ENCODE measurements around the gene WAPL.
A peak's percentile ranks its signal among the peaks of the same experiment; 100 is the strongest.
"Not testable (repeated sequence)": the region's sequence is repeated elsewhere in the genome, so short reads cannot be mapped to it uniquely, and the experiment has no call there.

The WAPL gene, protein sequence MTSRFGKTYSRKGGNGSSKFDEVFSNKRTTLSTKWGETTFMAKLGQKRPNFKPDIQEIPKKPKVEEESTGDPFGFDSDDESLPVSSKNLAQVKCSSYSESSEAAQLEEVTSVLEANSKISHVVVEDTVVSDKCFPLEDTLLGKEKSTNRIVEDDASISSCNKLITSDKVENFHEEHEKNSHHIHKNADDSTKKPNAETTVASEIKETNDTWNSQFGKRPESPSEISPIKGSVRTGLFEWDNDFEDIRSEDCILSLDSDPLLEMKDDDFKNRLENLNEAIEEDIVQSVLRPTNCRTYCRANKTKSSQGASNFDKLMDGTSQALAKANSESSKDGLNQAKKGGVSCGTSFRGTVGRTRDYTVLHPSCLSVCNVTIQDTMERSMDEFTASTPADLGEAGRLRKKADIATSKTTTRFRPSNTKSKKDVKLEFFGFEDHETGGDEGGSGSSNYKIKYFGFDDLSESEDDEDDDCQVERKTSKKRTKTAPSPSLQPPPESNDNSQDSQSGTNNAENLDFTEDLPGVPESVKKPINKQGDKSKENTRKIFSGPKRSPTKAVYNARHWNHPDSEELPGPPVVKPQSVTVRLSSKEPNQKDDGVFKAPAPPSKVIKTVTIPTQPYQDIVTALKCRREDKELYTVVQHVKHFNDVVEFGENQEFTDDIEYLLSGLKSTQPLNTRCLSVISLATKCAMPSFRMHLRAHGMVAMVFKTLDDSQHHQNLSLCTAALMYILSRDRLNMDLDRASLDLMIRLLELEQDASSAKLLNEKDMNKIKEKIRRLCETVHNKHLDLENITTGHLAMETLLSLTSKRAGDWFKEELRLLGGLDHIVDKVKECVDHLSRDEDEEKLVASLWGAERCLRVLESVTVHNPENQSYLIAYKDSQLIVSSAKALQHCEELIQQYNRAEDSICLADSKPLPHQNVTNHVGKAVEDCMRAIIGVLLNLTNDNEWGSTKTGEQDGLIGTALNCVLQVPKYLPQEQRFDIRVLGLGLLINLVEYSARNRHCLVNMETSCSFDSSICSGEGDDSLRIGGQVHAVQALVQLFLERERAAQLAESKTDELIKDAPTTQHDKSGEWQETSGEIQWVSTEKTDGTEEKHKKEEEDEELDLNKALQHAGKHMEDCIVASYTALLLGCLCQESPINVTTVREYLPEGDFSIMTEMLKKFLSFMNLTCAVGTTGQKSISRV (N-terminal part only)

DNA sequence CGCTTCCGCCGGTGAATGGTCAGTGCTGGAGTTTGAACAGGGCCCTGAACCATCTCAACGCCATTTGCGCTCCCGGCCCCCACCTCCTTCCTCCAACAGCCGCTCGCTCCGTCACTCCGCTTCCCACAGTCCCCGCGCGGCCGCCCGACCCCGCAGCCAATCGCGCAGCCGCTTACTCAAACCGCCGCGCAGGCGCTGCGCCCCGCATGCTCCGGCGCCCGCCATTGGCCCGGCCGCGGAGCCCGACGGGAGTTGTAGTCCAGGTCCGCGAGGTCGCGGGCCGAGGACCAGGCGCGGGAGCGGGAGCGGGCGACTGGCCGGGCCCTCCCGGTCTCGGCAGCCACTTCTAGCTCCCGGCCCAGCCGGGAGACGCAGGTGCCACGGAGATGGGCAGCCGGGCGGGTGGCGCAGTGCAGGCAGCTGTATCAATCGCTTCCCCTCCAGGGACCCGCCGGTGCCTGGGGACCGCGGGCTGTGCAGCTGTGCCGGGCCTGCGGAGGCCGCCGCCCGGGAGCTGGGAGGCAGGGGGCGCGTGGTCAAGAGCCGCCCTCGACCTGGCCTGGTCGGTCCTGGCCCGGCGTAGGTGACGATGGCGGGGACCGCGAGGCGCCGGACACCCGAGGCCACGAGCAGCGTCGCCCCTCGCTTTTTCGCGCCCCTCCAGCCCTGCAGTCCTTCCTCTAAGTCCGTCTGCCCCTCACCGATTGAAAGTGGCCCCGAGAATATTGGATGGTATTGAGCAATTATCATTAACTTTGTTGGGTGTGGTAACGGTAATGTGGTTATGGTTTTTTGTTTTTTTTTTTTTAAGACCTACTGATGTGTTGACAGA lies at the start of gene WAPL:
TSS of gene WAPL (minus strand) at position 115 of the 832 bp plus-strand sequence. CDS start 3,723 bp downstream, outside the sequence.
- DNase-seq: peak; percentile 90

DNA sequence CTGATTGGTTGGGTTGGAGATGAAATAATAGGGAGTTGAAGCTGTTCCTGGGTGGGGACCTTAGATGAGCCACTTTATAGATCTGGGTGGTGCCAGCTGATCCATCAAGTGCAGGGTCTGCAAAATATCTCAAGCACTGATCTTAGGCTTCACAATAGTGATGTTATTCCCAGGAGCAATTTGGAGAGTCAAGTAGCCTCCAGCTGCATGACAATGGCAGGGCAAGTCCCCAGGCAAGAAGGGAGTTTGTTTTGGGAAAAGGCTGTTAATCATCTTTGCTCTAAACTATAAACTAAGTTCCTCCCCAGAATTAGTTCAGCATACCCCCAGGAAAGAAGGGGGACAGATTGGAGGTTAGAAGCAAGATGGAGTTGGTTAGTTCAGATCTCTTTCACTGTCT lies 47.7 kb upstream of the WAPL start:
- DNase-seq: no peak

DNA sequence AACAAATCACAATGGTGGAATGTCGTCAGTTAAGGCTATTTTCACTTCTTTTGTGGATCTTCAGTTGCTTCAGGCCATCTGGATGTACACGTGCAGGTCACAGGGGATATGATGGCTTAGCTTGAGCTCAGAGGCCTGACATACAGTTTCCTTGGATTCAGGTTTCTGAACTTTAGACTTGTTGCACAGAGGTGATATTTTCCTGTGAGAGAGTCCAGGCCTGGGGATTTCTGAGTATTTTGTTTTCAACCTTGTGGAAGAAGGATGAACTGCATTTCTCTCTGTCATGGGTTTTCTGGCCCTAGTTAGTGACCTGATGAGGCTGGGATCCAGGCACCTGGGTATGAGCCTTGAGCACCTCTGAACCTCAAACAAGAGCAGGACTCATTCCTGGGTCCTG lies 44.9 kb upstream of the WAPL start:
- not testable (repeated sequence) for DNase-seq

GRCh38 chr10:86563338-86563737 lies 41.7 kb upstream of the WAPL start:
- not testable (repeated sequence) for DNase-seq

- not testable (repeated sequence) for DNase-seq
Measured at GRCh38 chr10:86558695-86559094, 37.1 kb upstream of the WAPL start.

- DNase-seq: peak; percentile 83
Measured at GRCh38 chr10:86556933-86557649, 35.5 kb upstream of the WAPL start.

GRCh38 chr10:86556532-86556931 lies 34.9 kb upstream of the WAPL start:
- peak; percentile 65 for DNase-seq

- DNase-seq: no peak
Measured at GRCh38 chr10:86553639-86554038, 32.0 kb upstream of the WAPL start.

GRCh38 chr10:86553213-86553612 lies 31.6 kb upstream of the WAPL start:
- DNase-seq: no peak

DNA sequence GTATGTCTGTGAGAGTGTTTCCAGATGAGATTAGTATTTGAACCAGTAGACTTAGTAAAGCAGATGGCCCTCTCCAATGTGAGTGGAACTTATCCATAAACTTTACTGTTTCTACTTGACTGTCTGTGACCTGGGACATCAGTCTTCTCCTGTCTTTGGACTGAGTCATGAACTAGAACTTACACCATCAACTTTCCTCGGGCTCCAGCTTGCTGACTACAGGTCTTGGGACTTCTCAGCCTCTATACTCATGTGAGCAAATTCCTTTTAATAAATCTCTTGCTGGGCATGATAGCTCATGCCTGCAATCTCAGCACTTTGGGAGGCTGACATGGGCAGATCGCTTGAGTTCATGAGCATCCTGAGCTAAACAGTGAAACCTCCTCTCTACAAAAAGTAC lies 25.7 kb upstream of the WAPL start:
- no peak for DNase-seq

DNA sequence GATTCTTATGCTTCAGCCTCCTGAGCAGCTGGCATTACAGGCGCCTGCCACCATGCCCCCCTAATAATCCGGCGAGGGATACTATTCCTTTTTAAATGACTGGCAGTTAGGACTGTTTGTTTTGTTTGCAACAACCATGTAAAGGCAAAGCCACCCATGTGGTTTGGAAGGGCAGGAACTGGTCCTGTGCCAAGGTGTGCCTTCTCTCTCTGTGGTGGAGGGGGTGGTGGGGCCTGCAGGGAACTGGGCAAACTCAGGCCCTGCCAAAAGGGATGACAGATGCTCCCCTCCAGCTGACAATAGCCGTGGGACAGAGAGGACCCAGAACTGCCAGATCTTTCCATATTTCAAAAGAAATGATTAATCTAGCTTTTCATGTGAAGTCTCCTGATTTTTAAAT lies 23.5 kb upstream of the WAPL start:
- DNase-seq: no peak

GRCh38 chr10:86540016-86540415 lies 18.4 kb upstream of the WAPL start:
- DNase-seq: no peak

GRCh38 chr10:86538547-86538946 lies 17.0 kb upstream of the WAPL start:
- DNase-seq: no peak

- DNase-seq: not testable (repeated sequence)
Measured at GRCh38 chr10:86538040-86538439, 16.4 kb upstream of the WAPL start.

DNA sequence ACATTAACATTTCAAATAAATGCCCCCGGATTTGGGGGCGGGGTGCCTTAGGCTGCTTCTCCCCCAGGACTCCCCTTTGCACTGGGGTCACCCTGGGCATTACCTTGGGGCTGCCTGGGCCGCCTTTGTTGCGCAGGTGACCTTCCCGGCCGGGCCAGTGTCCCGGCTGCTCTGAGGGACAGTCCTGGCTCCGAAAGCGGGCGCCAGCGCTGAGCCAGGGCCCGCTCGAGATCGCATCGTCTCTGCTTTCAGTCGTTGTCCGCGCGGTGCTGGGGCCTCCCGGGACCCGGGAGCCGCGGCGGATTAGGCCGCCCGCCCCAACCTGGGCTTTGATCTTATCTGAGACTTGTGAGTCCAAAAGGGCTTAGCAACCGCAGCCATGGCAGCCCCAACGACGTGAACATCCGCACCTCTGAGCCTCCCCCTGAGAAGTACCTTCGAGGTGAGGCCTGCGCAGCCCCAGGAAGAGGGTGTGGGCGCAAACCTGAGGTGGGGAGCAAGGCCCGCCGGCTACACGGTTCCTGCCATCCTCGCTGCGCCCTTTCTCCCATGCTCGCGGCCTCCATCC lies 14.8 kb upstream of the WAPL start:
- DNase-seq: no peak

GRCh38 chr10:86535132-86535882 lies 13.7 kb upstream of the WAPL start:
- DNase-seq: no peak

DNA sequence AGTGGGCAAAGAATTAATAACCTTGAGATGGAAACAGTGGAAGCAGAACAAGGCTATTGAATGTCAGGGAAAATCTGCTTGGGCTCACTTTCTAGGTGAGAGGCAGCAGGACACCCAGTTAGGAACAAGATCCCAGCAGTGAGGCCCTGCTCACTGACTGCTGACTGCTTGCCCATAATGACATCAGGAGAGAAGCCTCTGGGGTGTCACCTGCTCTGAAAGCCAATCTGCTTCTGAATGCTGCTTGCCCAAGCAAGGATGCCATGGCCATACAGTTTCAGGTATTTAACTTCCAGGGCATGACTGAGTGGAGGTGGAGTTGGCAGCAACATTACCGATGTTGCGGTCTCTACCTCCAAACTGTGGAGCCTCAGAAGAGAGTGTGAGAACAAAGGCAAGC lies 11.7 kb upstream of the WAPL start:
- no peak for DNase-seq

DNA sequence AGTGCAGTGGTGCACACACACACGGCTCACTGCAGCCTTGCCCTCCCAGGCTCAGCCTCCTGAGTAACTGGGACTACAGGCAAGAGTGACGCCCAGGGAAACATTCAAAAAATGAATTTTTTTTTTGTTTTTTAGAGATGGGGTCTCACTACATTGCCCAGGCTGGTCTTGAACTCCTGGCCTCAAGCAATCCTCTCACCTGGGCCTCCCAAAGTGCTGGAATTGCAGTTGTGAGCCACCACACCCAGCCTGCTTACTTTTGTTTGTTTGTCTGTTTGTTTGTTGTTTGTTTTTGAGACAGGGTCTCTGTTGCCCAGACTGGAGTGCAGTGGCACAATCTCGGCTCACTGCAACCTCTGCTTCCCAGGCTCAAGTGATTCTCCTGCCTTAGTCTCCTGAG lies 7.1 kb upstream of the WAPL start:
- not testable (repeated sequence) for DNase-seq

GRCh38 chr10:86526606-86527005 lies 5.0 kb upstream of the WAPL start:
- DNase-seq: no peak

DNA sequence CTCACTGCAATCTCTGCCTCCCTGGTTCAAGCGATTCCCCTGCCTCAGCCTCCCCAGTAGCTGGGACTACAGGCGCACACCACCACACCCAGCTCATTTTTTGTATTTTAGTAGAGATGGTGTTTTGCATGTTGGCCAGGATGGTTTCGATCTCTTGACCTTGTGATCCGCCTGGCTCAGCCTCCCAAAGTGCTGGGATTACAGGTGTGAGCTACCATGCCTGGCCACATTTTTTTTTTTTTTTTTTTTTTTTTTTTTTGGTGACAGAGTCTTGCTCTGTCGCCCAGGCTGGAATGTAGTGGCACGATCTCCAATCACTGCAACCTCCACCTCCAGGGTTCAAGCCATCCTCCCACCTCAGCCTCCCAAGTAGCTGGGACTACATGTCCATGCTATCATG lies 4.1 kb upstream of the WAPL start:
- DNase-seq: not testable (repeated sequence)
